Posterior cingulate gyrus (tissue), 11 donors: ENCODE results near the gene TOMM40L.
"Not testable (repeated sequence)": the region's sequence is repeated elsewhere in the genome, so short reads cannot be mapped to it uniquely, and the experiment has no call there.

Experiments used
- DNase-seq, 10 donors: peaks; one replicate each; pipeline versions ENCODE4 v3.0.0 to v3.0.0-alpha.2; 2020 to 2021; ENCODE audit warnings: mixed read lengths in 3 of 10
- intact Hi-C: fragments of 100-400 bp; cut with DNase I; formaldehyde crosslinking; loops from one replicate; pipeline ENCODE4 v1.15.1; 2023

Gene TOMM40L

DNA sequence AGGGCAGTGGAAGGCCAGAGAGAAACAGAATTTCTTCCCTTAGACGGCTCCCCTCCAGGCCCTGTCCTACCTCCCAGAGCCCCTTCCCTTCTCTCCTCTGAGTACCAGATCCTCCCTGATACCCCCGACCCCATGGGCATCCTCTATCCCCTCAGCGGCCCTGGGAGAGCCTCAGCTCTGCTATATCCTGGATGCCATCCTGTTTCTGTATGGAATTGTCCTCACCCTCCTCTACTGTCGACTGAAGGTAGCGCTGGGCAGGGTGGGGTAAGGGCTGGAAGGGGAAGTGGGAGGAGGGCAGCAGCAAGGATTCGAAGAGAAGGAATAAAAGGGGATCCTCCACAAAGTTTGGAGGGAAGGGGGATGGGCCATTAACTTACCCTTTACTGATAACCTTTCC, 8.0 kb upstream of the TOMM40L start:
- DNase-seq = no peak
- intact Hi-C loops = no loop called here

DNA sequence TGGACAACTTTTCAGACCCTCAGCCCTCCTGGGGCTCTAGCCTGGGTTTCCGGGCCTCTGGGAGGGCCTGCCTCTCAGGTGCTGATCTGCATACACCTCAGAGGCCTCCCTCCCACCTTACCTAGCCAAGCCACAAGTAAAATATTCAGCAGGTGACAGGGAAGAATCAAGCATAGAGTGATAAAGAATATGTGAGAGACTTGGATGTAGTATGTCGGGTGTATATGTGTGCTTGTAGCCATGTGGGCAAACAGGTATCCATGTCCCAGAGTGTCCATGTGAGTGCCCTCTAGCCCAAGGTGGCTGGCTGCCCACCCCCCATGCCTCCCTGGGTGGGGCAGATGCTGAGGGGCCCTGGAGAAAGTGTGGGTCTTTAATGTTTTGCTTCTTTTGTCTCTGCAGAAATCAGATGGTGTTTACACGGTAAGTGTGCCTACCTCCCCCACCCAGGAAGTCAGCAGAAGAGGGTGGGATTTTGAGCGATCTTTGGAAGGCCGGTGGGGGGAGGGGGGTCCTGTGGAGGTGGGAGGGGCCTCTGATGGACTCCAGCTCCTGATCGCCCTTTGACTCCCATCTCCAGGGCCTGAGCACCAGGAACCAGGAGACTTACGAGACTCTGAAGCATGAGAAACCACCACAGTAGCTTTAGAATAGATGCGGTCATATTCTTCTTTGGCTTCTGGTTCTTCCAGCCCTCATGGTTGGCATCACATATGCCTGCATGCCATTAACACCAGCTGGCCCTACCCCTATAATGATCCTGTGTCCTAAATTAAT, 7.4 kb upstream of the TOMM40L start:
- intact Hi-C loops = no loop called here

DNA sequence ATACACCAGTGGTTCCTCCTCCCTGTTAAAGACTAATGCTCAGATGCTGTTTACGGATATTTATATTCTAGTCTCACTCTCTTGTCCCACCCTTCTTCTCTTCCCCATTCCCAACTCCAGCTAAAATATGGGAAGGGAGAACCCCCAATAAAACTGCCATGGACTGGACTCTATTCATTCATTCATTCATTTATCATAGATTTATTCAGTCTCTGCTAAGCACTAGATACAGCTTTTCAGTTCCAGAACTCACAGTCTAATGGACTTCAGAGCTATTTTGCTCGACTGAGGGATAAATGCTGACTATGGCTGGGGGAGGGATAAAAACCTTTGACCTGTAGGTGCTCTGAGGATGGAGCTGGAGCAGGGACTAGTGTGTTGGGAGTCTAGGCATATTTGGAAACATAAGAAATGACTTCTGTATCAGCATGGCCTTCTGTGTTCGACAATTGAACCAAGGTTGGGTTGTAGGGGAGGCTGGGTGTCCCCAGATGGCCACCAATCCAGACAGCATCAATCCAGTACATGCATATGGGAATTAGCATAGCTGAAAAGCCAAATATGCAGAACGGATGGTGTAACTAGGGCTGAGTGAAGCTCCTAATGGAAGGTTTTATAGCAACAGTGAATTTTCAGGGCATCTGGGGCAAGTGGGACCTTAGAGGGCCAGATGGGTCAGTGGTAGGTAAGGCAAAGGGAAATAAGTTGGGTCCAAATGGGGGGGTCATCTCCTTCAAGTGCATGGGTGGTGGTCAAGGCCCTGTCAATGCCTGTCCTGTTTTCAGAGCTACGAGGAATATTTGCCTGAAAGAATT, 6.6 kb upstream of the TOMM40L start:
- DNase-seq = no peak
- intact Hi-C loops = no loop called here

More for the DNA sequence above, 7.4 kb upstream of the TOMM40L start:
- no peak for DNase-seq

DNA sequence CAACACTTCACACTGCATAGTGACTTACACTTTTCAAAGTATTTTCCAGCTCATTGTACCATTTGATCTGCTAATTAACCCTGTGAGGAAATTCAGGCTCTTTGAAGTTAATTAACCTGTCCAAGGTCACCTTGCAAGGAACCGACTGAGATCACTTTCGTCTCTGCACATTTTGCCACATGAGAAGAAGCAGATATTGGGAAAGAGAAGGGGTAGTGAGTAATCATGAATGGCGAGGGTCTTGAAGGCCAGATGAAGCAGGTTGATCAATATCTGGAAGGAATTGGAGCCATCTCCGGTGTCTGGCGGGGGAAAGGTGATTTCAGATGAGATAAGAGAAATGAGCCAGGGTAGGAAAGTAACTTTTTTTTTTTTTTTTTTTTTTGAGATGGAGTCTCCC, 5.9 kb upstream of the TOMM40L start:
- DNase-seq = no peak
- intact Hi-C loops = loop anchor here (10.0 kb wide), 1 partner anchor 45 kb away; the partner anchor contains the start of gene B4GALT3

DNA sequence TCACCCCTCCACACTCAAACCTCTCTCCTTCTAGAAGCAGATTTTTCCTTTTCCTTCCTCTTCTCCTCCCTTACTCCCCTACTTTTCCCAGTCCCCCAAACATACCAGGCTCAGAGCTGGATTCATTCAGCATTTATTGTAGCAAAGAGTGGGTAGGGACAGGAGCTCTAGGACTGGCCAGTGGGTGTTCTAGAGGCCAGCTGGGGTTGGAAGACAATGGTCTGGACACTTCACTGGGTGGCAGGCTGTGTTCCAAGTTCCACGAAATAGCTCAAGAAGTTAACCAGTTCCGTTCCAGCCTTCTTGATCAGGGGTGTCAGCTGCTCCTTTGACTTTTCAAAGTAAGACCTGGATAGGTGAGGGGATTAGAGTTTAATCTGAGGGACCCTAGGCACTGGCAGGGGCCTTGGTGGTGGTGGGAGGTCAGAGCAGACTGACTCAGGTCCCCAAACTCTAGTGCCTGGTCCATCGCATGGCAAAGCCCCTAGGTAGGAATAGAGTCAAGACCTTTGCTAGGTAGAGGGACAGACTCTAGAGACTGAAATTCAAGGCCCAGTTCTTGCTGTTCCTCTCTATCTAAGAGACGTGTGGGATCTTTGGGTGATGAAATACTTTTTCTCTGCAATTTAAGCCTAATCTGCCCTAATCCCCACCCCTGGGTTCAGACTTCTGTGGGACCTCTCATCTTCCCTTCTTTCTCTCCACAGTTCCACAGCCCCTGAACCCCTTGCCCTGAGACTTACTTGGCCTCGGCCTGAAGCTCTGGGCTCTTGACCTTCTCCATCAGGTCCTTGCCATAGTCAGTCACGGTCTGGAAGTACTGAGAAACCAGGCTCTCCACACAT, 3.5 kb upstream of the TOMM40L start:
- DNase-seq = no peak
- intact Hi-C loops = loop anchor here (10.0 kb wide), 1 partner anchor 48 kb away; the partner anchor contains the start of gene B4GALT3

DNA sequence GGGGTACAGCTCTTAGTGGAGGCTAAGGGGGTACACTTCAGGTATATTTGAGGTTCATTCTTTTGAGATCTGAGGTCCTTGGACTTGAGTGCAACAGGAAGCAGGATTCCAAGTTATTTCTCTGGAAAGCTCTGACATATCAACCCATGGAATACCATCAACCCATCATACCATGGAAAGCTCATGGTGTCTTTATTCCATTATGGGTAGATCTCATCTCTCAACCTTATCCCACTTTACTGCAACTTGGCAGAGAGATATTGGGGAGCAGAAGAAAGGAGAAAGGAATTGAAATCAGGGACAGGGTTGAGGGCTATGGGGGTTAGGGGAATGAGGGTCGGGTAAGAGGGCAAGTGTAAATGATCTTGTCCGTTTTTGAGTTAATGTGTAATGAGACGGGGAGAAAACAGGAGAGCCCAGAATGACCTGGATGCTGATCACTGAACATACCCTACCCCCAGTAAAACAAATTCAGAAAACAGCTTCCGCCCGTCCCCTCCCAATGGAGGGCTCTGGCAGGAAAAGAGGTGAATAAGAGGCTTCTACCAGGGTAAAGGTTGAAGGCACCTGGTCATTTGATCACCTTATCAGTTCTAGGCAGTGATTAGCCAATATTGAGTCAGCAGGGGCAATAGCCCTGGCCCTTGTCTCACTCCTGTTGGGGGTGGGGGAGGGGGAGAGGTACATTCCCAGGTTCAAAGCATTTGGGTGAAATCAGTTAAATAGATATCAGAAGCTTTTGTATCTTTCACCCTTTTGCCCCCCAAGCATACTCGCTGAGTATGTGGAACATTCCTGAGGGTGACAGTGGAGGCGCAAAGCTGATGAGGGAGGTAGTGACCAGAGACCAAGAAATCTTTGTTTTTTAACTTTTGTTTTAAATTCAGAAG, 1.8 kb upstream of the TOMM40L start:
- intact Hi-C loops = loop anchor here (10.0 kb wide), 1 partner anchor 49 kb away; the partner anchor contains the start of gene B4GALT3
- no peak for DNase-seq

DNA sequence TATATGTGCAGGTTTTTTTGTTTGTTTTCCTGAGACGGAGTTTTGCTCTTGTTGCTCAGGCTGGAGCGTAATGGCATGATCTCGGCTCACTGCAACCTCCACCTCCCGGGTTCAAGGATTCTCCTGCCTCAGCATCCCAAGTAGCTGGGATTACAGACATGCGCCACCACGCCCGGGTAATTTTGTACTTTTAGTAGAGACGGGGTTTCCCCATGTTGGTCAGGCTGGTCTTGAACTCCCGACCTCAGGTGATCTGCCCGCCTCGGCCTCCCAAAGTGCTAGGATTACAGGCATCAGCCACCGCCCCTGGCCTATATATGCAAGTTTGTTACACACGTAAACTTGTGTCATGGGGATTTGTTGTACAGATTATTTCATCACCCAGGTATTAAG, 1.2 kb upstream of the TOMM40L start:
- not testable (repeated sequence) for DNase-seq
- intact Hi-C loops = loop anchor here (5.0 to 10.0 kb wide), 3 partner anchors 32 to 83 kb away; partner anchors contain the start of genes B4GALT3 and MPZ

DNA sequence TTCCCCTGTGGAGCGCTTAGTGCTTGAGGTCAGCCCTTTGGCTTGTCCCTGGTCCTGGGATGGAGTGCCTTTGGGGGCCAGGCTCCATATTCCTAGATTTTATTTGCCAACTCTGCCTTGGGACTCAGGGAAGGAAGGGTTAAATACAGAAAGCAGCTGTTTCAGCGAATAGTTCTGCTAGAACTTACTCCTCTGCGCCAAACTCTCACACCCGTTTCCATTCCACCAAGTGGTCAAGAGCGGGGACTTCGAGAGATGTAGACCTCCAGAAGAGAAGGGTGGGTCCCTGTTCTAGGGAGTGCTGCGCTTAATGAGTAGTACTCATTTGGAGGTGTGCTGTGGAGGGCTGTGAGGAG, 704 bp upstream of the TOMM40L start:
- DNase-seq = no peak
- intact Hi-C loops = loop anchor here (5.0 to 10.0 kb wide), 3 partner anchors 33 to 82 kb away; partner anchors contain the start of genes B4GALT3 and MPZ

DNA sequence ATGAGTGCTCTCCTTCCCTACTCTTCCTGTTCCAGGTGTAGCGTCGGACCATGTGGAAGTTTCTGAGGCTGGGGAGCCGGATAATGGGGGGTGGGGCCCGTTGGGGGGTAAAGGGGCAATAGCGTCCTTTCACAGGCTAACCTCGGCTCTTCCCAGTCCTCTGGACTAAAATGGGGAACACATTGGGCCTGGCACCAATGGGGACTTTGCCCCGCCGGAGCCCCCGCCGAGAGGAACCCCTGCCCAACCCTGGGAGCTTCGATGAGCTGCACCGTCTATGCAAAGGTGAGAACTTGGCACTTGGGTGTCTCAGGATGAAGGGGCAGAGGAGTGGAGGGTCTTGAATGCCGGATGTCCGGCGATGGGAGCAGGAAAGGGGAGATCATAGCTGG, 456 bp downstream of the TOMM40L start:
- intact Hi-C loops = loop anchor here (2.0 to 10.0 kb wide), 5 partner anchors 34 to 156 kb away; partner anchors contain the start of genes B4GALT3 and MPZ
- no peak for DNase-seq

DNA sequence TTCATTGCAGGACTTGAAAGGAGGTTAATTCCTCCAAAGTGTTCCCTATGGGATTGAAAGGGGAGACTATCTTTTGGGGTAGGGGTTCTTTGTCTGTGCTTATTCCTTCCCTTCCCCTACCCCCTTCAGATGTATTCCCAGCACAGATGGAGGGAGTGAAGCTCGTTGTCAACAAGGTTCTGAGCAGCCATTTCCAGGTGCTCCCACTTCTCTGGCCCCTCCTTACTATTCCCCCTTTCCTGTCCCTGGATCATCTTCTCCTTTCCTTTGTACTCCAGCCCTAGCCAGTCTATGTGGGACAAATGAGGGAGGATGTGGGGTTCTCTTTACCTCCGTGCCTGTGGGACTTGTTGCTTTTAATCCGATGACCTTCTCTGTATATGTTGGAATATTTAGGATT, 899 bp downstream of the TOMM40L start:
- no peak for DNase-seq
- intact Hi-C loops = loop anchor here (1.0 to 10.0 kb wide), 6 partner anchors 34 to 156 kb away; partner anchors contain the start of genes B4GALT3, CFAP126 and MPZ

DNA sequence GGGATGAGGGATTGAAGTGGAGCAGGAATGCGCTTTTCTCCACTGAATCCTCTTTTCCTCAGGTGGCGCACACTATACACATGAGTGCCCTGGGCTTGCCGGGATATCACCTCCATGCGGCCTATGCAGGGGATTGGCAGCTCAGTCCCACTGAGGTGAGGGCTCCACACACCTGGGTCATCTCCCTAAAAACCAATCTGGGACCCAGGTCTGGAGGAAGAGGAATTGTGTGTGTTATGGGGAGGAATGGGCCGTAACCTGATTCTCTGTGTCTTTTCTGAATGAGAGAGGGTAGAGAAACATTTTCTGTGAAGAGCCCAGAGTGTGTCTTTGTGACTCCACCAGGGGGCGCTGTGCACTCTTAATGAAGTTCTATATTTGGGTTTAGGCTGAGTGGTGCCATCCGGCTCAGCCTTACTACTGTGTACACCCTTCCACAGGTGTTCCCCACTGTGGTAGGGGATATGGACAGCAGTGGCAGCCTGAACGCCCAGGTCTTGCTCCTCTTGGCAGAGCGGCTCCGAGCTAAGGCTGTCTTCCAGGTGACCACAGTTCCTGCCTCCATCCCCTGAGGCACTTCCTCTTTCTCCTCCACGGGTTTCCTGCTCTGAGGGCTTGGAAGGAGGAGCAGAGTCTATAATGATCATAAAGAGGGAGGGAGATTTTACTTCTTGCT, 1.5 kb downstream of the TOMM40L start:
- DNase-seq = peak; percentile 65 to 97 (median 89)
- intact Hi-C loops = loop anchor here (1.0 to 10.0 kb wide), 6 partner anchors 35 to 155 kb away; partner anchors contain the start of genes B4GALT3, CFAP126 and MPZ

DNA sequence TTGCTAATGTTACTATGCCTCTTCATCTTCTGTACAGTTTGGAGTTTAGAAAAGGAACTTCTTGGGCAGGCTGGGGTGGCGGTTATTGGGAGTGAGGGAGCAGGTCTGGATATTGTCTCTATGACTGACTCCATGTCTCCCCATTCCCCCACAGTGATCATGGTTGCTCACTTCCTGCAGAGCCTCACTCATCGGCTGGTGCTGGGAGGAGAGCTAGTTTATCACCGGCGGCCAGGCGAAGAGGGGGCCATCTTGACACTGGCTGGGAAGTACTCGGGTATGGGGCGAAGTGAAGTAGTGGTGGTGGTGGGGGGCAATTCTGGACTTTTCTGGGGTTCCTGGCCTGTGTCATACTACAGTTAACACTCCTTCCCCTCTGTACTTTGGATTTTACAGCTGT, 2.2 kb downstream of the TOMM40L start:
- intact Hi-C loops = loop anchor here (5.0 to 10.0 kb wide), 3 partner anchors 36 to 79 kb away; partner anchors contain the start of genes B4GALT3 and MPZ
- DNase-seq = no peak

DNA sequence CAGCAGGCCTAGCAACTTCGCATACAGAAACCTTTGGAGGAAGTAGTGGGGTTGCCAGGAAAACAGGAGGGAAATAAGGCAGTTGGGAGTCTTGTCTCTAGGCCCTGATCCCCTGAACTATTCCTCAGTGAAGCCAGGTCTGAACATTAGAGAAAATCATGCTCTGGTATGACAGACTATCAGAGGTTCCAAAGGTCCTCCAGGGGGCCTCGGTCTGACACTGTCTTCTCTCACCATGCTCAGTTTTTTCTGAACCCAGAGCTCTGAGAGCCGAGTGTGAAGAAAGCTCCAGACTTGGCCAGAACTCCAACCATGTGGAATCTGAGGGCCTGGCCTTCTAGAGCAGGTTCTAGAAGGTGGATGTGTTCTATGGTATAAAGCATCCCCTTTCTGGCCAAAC, 4.0 kb downstream of the TOMM40L start:
- intact Hi-C loops = loop anchor here (5.0 to 10.0 kb wide), 3 partner anchors 38 to 77 kb away; partner anchors contain the start of genes B4GALT3 and MPZ

DNA sequence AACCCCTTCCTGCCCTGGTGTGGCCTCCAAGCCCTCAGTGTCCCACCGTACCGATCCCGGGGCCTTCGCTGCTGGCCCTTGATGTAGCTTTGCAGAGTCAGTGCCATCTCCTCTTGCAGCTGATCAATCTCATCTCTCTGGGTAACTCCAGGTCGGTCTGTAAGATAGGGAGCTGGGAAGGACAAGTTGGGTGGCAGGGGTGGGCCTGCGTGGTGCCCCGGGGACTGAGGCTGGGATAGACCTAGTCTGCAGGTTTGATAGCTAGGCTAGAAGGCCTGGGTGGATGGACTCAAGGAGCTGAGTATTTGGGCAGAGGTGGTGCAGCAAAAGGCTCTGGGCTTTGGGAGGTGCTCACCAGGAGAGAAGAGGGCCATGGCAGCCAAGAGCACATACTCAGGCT, 4.9 kb downstream of the TOMM40L start:
- no peak for DNase-seq
- intact Hi-C loops = no loop called here

More for the DNA sequence above, 4.0 kb downstream of the TOMM40L start:
- DNase-seq = no peak

DNA sequence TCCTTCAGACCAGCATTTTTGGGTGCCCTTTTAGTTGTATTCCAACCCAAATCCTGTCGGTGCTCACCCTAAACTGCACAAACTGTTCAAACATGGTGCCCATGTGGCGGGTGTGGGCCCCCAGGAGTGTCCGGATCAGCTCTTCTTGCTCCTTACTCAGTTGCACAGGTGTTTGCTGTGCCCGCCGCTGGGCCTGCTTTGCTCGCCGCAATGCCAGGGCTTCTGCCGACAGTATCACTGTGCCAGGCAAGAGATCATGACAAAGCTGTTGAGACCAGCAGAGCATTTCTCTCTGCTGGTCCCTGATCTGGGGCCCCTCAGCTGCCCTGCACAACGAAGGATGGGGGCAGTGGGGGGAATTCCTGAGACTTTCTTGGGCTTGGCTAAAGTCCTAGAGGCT, 7.2 kb downstream of the TOMM40L start:
- intact Hi-C loops = no loop called here

DNA sequence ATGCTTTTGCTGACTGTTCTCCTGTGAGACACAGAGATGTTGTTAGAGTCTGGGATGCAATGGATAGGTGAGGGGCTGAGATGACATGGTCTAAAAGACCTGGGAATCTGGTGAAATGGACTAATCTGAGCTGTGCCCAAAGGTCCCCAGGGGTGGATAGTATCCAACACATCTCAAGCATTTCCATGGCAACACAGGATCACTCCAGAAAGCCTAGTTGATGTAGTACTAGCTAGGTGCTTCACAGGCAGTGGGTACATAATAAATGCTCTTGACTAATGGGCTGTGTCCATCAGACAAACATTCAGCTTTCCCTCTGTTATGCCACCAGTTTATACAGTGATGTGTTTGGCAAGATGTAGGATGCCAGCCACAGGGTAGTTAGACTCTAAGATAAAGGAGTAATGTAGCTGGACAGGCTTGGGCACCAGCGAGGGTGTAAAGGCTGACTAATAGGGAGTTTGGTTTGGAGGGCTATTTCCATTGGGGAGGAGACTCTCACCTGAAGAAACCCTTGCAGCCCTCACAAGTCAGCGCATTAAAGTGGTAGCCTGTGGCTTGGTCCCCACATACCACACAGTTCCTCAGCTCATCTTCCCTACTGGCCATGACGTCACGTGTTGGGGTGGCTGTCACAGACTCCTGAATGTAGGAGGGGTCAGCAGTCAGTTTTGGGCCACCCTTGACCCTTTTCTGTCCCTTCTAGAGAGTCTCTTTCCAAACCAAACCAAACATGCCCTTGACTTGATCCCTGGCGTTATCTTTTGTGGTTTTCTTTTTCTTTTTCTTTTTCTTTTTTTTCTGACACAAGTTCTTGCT, 10.3 kb downstream of the TOMM40L start:
- no peak for DNase-seq
- intact Hi-C loops = no loop called here

More for the DNA sequence above, 7.2 kb downstream of the TOMM40L start:
- peak in 1 of 10 donors; percentile 55 for DNase-seq

DNA sequence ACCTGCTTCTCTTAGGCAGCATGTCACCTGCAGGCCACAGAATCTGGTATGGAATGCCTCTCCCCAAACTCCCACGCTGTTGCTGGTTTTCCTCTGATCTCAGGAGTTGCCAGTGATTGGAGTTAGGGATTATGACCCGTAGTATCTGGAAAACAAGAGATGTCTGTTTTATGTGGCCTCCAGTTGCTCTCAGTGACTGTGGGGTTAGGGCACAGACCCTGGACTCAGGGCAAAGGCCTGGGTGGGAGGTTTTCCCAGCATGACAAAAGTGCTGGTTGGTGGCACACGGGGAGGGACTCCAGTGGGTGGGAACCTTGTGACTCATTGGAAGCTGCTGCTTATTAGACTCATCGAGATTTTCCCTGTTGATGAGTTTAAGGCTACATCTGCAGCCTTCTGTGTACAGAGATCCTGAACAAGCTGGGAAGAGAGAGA, 12.2 kb downstream of the TOMM40L start, which contains the start of gene NR1I3:
Gene NR1I3 (minus strand): TSS at position 165 of the 435 bp plus-strand sequence. CDS start 1,638 bp downstream, outside the sequence.
- peak in 1 of 10 donors; percentile 7 for DNase-seq
- intact Hi-C loops = no loop called here
